Left lung (tissue), 10 donors: ENCODE data around the gene MDGA2. TPM values are rescaled to one million over a fixed set of nuclear protein-coding genes. Genes with fewer than 3 reads are reported as not detected.

ENCODE experiments used
- ATAC-seq: fragments of 200-7000 bp; cut with Tn5 transposase; one replicate; pipeline ENCODE4 v1.9.1; 2020; ENCODE audit warnings: moderate library complexity
- DNase-seq, 4 donors: peaks; one replicate each; pipeline ENCODE4 v3.0.0-alpha.2; 2013 to 2020
- H3K27ac ChIP-seq, 2 donors: fragments of 200-600 bp; sonication (generic) in 1 of 2; one replicate each; pipeline versions ENCODE4 v1.5.0 to v1.8.0; 2020 to 2021
- H3K27me3 ChIP-seq, 2 donors: fragments of 200-600 bp; sonication (generic) in 1 of 2; one replicate each; pipeline versions ENCODE4 v1.5.0 to v1.8.0; 2020 to 2021
- H3K36me3 ChIP-seq, 2 donors: fragments of 200-600 bp; sonication (generic) in 1 of 2; one replicate each; pipeline versions ENCODE4 v1.5.0 to v1.8.0; 2020 to 2021
- H3K4me1 ChIP-seq, 2 donors: fragments of 200-600 bp; one replicate each; pipeline ENCODE4 v1.8.0; 2021
- H3K4me3 ChIP-seq, 2 donors: fragments of 200-600 bp; sonication (generic) in 1 of 2; one replicate each; pipeline versions ENCODE4 v1.5.0 to v1.8.0; 2020 to 2021; ENCODE audit warnings: mild to moderate bottlenecking in 1 of 2
- H3K9me3 ChIP-seq, 2 donors: fragments of 200-600 bp; sonication (generic) in 1 of 2; one replicate each; pipeline versions ENCODE4 v1.5.0 to v1.8.0; 2020 to 2021
- intact Hi-C, 2 donors: fragments of 100-400 bp; cut with DNase I; formaldehyde crosslinking; loops; one replicate each; pipeline versions ENCODE4 v1.11.2 to v1.14.2; 2022
- polyA plus RNA-seq, 6 donors: library from polyadenylated mRNA; unstranded; fragments of 120-200 nt; gene quantifications; one replicate each; pipeline ENCODE4 v1.2.1, GENCODE V29; 2013; ENCODE audit not compliant: insufficient read length in 6 of 6
- total RNA-seq, 2 donors: library from RNA; stranded (reverse); fragmentation: NEBNext Ultra II Directional; extraction: Animal tissue kit (Norgen Biotek cat#: 25700); gene quantifications; one replicate each; pipeline ENCODE4 v1.2.1, GENCODE V29; 2021
- TF ChIP-seq, protein P1 (sequence below), 2 donors: fragments of 200-600 bp; sonication (generic) in 1 of 2; IDR thresholded peaks; one replicate each; pipeline versions ENCODE4 v1.5.0 to v1.8.0; 2021; ENCODE audit warnings: antibody characterized with exemption in 2 of 2
- donor health status: DM: no; HTN: yes; CAD: no.
- donor health status: DM: no; HTN: no; CAD: no.

Gene MDGA2
- total and polyA plus RNA-seq, 8 donors, result 0.14 to 0.62 (median 0.36) TPM; not detected in 1

- Histone ChIP-seq H3K27ac (no peak overlapping the region), H3K36me3 (no peaks in the 10 kb centered on the region), H3K9me3 (no peaks in the 10 kb centered on the region), H3K27me3 (no peaks in the 10 kb centered on the region), H3K4me3 (no peak overlapping the region), H3K4me1 (no peaks in the 10 kb centered on the region)
- intact Hi-C loops, result no loop called here
- TF ChIP-seq, protein P1, sequence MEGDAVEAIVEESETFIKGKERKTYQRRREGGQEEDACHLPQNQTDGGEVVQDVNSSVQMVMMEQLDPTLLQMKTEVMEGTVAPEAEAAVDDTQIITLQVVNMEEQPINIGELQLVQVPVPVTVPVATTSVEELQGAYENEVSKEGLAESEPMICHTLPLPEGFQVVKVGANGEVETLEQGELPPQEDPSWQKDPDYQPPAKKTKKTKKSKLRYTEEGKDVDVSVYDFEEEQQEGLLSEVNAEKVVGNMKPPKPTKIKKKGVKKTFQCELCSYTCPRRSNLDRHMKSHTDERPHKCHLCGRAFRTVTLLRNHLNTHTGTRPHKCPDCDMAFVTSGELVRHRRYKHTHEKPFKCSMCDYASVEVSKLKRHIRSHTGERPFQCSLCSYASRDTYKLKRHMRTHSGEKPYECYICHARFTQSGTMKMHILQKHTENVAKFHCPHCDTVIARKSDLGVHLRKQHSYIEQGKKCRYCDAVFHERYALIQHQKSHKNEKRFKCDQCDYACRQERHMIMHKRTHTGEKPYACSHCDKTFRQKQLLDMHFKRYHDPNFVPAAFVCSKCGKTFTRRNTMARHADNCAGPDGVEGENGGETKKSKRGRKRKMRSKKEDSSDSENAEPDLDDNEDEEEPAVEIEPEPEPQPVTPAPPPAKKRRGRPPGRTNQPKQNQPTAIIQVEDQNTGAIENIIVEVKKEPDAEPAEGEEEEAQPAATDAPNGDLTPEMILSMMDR (IDR thresholded peaks at IDR 0.05), result no peak
- DNase-seq (no peak), ATAC-seq (no peak)
Observed at GRCh38 chr14:46989566-46989965, 685.8 kb downstream of the MDGA2 start.

DNA sequence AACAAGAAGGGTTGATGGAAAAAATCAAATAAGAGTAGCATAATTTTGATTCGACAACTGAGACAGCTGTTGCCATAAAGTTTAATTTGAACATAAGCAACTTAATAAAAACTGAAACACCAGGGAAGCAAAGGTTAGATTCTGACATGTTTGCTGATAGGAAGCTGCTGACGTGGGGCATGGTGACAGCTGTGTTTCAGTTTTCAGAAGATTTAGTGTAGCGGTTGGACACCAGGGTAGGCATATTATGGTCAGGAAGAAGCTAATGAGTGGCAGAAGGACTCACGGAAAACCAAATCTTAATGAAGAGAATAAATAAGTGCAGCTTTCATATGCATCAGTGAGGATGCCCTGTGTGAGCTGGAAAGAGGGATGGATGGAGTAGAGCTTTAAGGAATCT, 687.1 kb downstream of the MDGA2 start:
- no peaks in the 10 kb centered on the region for H3K36me3 ChIP-seq
- no peak for DNase-seq
- H3K27me3 ChIP-seq, result no peaks in the 10 kb centered on the region
- intact Hi-C loops, result no loop called here
- no peak overlapping the region for H3K27ac ChIP-seq
- no peak overlapping the region for H3K4me3 ChIP-seq
- no peaks in the 10 kb centered on the region for H3K9me3 ChIP-seq
- TF ChIP-seq, protein P1 (IDR thresholded peaks at IDR 0.05), result no peak
- H3K4me1 ChIP-seq, result no peaks in the 10 kb centered on the region
- no peak for ATAC-seq

GRCh38 chr14:46985529-46986380, 689.6 kb downstream of the MDGA2 start:
- intact Hi-C loops, result no loop called here
- no peaks in the 10 kb centered on the region for H3K4me1 ChIP-seq
- peak; percentile 54 for ATAC-seq
- H3K4me3 ChIP-seq, result no peak overlapping the region
- TF ChIP-seq, protein P1 (IDR thresholded peaks at IDR 0.05), result no peak
- no peaks in the 10 kb centered on the region for H3K36me3 ChIP-seq
- H3K9me3 ChIP-seq, result no peaks in the 10 kb centered on the region
- DNase-seq, result no peak
- no peaks in the 10 kb centered on the region for H3K27me3 ChIP-seq
- H3K27ac ChIP-seq, result no peak overlapping the region

DNA sequence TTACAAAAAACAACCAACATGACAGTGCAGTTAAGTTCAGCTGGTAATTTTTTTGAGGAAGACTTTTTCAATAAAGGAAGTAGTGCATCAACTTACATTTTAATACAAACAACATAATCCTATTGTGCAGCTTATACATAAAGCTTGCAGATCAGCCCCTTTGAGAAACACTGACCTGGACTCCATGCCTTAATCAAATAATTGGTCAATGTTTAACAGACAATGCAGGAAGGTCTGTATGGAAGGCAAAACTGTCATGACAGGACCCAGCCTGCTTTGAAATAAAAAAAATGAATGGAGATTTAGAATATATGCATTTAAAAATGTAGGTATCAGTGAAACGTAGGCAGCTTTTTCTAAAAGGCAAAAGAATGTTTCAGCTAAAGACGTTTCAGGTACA, 702.1 kb downstream of the MDGA2 start:
- Histone ChIP-seq H3K4me1 (no peaks in the 10 kb centered on the region), H3K27me3 (no peaks in the 10 kb centered on the region), H3K36me3 (no peaks in the 10 kb centered on the region), H3K9me3 (peaks cover 0 to 5% of the 10 kb centered on the region in 2 donors), H3K27ac (no peak overlapping the region), H3K4me3 (no peak overlapping the region)
- ATAC-seq (no peak), DNase-seq (no peak)
- TF ChIP-seq, protein P1 (IDR thresholded peaks at IDR 0.05), result no peak
- intact Hi-C loops, result no loop called here

DNA sequence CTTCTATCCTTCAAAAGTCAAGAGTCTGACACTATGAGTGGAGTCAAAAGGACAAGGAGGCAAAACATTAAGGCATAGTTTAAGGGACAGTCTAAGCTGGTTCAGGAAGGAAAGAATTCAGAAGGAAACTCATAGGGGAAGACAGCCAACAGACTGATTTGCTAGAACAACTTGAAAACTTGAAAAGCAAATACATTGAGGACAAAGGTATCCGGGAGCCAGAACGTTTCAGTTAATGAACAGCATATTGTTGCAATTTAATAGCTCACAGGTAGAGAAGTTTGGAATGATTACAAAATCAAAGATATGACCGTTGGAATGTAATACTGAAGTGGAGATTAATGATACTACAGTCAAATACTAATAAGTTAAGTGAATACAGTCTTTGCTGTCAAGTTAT, 711.0 kb downstream of the MDGA2 start:
- Histone ChIP-seq H3K27me3 (no peaks in the 10 kb centered on the region), H3K36me3 (no peaks in the 10 kb centered on the region), H3K4me1 (no peaks in the 10 kb centered on the region), H3K9me3 (peaks cover 0 to 7% of the 10 kb centered on the region in 2 donors), H3K4me3 (no peak overlapping the region), H3K27ac (no peak overlapping the region)
- intact Hi-C loops, result no loop called here
- DNase-seq (peak in 1 of 4 donors; percentile 33), ATAC-seq (peak; percentile 93)
- TF ChIP-seq, protein P1 (IDR thresholded peaks at IDR 0.05), result no peak
